Measurements from ENCODE around the gene TANK. TPM values are rescaled to one million over a fixed set of nuclear protein-coding genes. Genes with fewer than 3 reads are reported as not detected.

Gene TANK
- total and polyA plus RNA-seq, 2 donors (not counting 3 experiments of a cell fraction or from before 2014, with no cell fraction given), result 33.3 to 83.2 TPM

GRCh38 chr2:161172901-161173540 is 12.8 kb downstream of the TANK start:
- Histone ChIP-seq H3K27me3 (ENCODE audit: control insufficient read depth in 2 of 2, insufficient read depth in 2 of 2, low read length in 2 of 2) (no peaks in the 10 kb centered on the region), H3K4me1 (ENCODE audit: control insufficient read depth, extremely low read depth, insufficient read depth, low read length) (no peaks in the 10 kb centered on the region), H3K36me3 (ENCODE audit: control insufficient read depth in 2 of 2, extremely low read depth in 1 of 2, insufficient read depth in 2 of 2, low read length in 2 of 2) (peaks cover 3 to 9% of the 10 kb centered on the region in 2 experiments), H3K79me2 (ENCODE audit: control insufficient read depth, insufficient read depth, low read length) (peaks cover 33% of the 10 kb centered on the region), H4K20me1 (replicated peaks; ENCODE audit: control insufficient read depth, extremely low read depth, insufficient read depth, low read length) (no peaks in the 10 kb centered on the region), H3K9me3 (replicated peaks; ENCODE audit: control insufficient read depth, insufficient read depth, low read length) (no peaks in the 10 kb centered on the region), H3K4me2 (ENCODE audit: insufficient read depth, low read length) (no peak overlapping the region), H2AFZ (ENCODE audit: low read depth, low read length) (no peak overlapping the region), H3K9ac (replicated peaks; ENCODE audit: extremely low read depth, insufficient read depth, low read length) (no peak overlapping the region), H3K9me1 (replicated peaks; ENCODE audit: control insufficient read depth, extremely low read depth, insufficient read depth, low read length) (no peaks in the 10 kb centered on the region), H3K4me3 (replicated peaks in 1 of 3; ENCODE audit: insufficient read depth in 1 of 3, low read depth in 1 of 3, low read length in 3 of 3) (no peak overlapping the region), H3K27ac (ENCODE audit: insufficient read depth, low read depth, low read length) (no peak overlapping the region)
- CTCF ChIA-PET, result interaction anchor here (1.7 kb wide), 1 partner anchor 16 kb away, joined by 4 read pairs; no protein-coding TSS in a partner anchor
- dilution Hi-C loops (cut with MboI; ENCODE audit: extremely low pct_ligation_motif_present, low sequenced_read_pairs), result no loop called here
- DNase-seq (ENCODE audit: low read depth, low spot score), result no peak
- intact Hi-C loops (cut with micrococcal nuclease), result no loop called here
- POLR2A ChIA-PET, result no interaction called here
- no peak for TF ChIP-seq JUN (IDR thresholded peaks at IDR 0.05; ENCODE audit: borderline replicate concordance, insufficient read depth, insufficient read length, low read depth)
- BruUV-seq (replicated peaks), result no TSS peak
- FAIRE-seq, result no peak

DNA sequence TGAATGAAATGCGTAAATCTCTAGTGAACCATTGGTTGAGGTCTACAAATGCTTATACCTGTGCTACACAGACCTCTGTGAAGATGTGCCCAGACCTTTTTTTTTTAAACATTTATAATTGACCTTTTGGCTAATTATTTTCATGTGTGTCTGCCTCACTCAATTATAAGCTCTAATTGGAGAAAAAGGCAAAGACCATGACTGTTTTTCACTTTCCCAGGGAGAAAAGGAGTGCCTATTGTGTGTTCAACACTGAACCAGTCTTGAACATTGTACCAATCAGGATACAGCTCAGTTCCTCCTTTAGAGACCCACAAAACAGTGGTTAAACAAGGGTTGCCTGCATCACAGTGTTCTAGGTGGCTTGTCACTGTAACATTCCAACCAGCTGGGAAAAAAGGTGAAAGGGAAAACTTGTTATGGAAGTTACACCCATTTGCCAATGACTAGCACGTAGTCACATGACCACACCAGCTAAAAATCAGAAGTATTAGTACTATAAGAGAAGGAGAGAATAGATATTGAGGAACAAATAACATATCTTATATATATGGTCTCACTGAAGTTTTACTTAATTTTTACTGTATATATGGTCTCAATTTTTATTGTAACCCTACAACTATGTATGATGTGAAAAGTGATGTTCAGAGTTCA is 13.4 kb downstream of the TANK start:
- ChIA-PET CTCF (interaction anchor here (1.7 kb wide), 1 partner anchor 17 kb away, joined by 4 read pairs; no protein-coding TSS in a partner anchor), POLR2A (no interaction called here)
- H3K4me1 ChIP-seq (ENCODE audit: control insufficient read depth, extremely low read depth, insufficient read depth, low read length), result no peaks in the 10 kb centered on the region
- no peak overlapping the region for H3K4me2 ChIP-seq (ENCODE audit: insufficient read depth, low read length)
- no peak for DNase-seq (ENCODE audit: low read depth, low spot score)
- FAIRE-seq, result no peak
- no peaks in the 10 kb centered on the region for H4K20me1 ChIP-seq (replicated peaks; ENCODE audit: control insufficient read depth, extremely low read depth, insufficient read depth, low read length)
- H3K79me2 ChIP-seq (ENCODE audit: control insufficient read depth, insufficient read depth, low read length), result peaks cover 33% of the 10 kb centered on the region
- no peaks in the 10 kb centered on the region for H3K9me1 ChIP-seq (replicated peaks; ENCODE audit: control insufficient read depth, extremely low read depth, insufficient read depth, low read length)
- no peaks in the 10 kb centered on the region for H3K27me3 ChIP-seq (ENCODE audit: control insufficient read depth in 2 of 2, insufficient read depth in 2 of 2, low read length in 2 of 2)
- intact Hi-C loops (cut with micrococcal nuclease) (no loop called here), dilution Hi-C loops (cut with MboI; ENCODE audit: extremely low pct_ligation_motif_present, low sequenced_read_pairs) (no loop called here)
- no peak overlapping the region for H3K4me3 ChIP-seq (replicated peaks in 1 of 3; ENCODE audit: insufficient read depth in 1 of 3, low read depth in 1 of 3, low read length in 3 of 3)
- TF ChIP-seq, protein P1, sequence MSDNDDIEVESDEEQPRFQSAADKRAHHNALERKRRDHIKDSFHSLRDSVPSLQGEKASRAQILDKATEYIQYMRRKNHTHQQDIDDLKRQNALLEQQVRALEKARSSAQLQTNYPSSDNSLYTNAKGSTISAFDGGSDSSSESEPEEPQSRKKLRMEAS (IDR thresholded peaks at IDR 0.05; ENCODE audit: insufficient read depth, insufficient read length), result no peak
- no peak for TF ChIP-seq FOS (IDR thresholded peaks at IDR 0.05; ENCODE audit: borderline replicate concordance, insufficient read depth, low read length)
- no peak for TF ChIP-seq JUN (IDR thresholded peaks at IDR 0.05; ENCODE audit: borderline replicate concordance, insufficient read depth, insufficient read length, low read depth)
- no peak for TF ChIP-seq POLR2AphosphoS5 (IDR thresholded peaks at IDR 0.05; ENCODE audit: insufficient read depth, low read depth, low read length)
- no peak for TF ChIP-seq CTCF (IDR thresholded peaks at IDR 0.05; ENCODE audit: extremely low read depth in 1 of 2, insufficient read depth in 1 of 2, low read depth in 1 of 2, low read length in 2 of 2)
- TF ChIP-seq MYC (IDR thresholded peaks at IDR 0.05; ENCODE audit: low read depth, low read length), result no peak
- TF ChIP-seq EZH2 (IDR thresholded peaks at IDR 0.05; ENCODE audit: borderline replicate concordance, low read depth, low read length, severe bottlenecking), result no peak
- no peak for TF ChIP-seq POLR2A (IDR thresholded peaks at IDR 0.05; ENCODE audit: low read depth, low read length)
- no peak for TF ChIP-seq GATA2 (IDR thresholded peaks at IDR 0.05; ENCODE audit: insufficient read depth, insufficient read length, low read depth, low read length)
- no peaks in the 10 kb centered on the region for H3K9me3 ChIP-seq (replicated peaks; ENCODE audit: control insufficient read depth, insufficient read depth, low read length)
- BruUV-seq (replicated peaks), result no TSS peak
- no peak overlapping the region for H3K27ac ChIP-seq (ENCODE audit: insufficient read depth, low read depth, low read length)
- no peak overlapping the region for H2AFZ ChIP-seq (ENCODE audit: low read depth, low read length)
- H3K9ac ChIP-seq (replicated peaks; ENCODE audit: extremely low read depth, insufficient read depth, low read length), result no peak overlapping the region
- peaks cover 3 to 9% of the 10 kb centered on the region in 2 experiments for H3K36me3 ChIP-seq (ENCODE audit: control insufficient read depth in 2 of 2, extremely low read depth in 1 of 2, insufficient read depth in 2 of 2, low read length in 2 of 2)
